ENCODE measurements around the gene PPIF. TPM values are rescaled to one million over a fixed set of nuclear protein-coding genes. Genes with fewer than 3 reads are reported as not detected.
A peak's percentile ranks its signal among the peaks of the same experiment; 100 is the strongest.

PPIF gene
- total and polyA plus RNA-seq, 2 of the 4 experiments (the other 2 are of a cell fraction) = 29.2 to 130 TPM

- TF ChIP-seq USF2 (IDR thresholded peaks at IDR 0.05; ENCODE audit: low read depth, low read length) (no peak), POLR2A (IDR thresholded peaks at IDR 0.05; ENCODE audit: low read depth, low read length) (no peak)
Observed at GRCh38 chr10:79376751-79377556, 29.7 kb downstream of the PPIF start (continued).

GRCh38 chr10:79377557-79378382, 30.5 kb downstream of the PPIF start:
- peak overlapping the region; percentile 87; the same call in 1 of the 2 replicates for H2AK5ac ChIP-seq (ENCODE audit: low read depth, low read length)
- no peak overlapping the region for H4K91ac ChIP-seq (ENCODE audit: insufficient read depth, low read depth, low read length)
- DNase-seq = no peak
- no peak overlapping the region for H4K8ac ChIP-seq (ENCODE audit: low read depth in 2 of 2, low read length in 2 of 2)
- no peak overlapping the region for H4K5ac ChIP-seq (ENCODE audit: low read depth, low read length)
- peaks cover 5% of the 10 kb centered on the region; the same call in 1 of the 2 replicates for H3K36me3 ChIP-seq (ENCODE audit: control insufficient read depth, insufficient read depth, low read length)
- H2BK120ac ChIP-seq (ENCODE audit: low read depth, low read length) = no peak overlapping the region
- no peak overlapping the region for H3K14ac ChIP-seq (replicated peaks; ENCODE audit: low read depth, low read length)
- peaks cover 2 to 17% of the 10 kb centered on the region in 2 experiments; a peak in 1 of 4 replicates for H3K79me1 ChIP-seq (ENCODE audit: low read depth in 1 of 2, low read length in 2 of 2)
- no peak overlapping the region for H3K4me2 ChIP-seq (ENCODE audit: low read depth, low read length)
- H3K4ac ChIP-seq (ENCODE audit: low read depth, low read length) = no peak overlapping the region
- no peak overlapping the region for H2BK5ac ChIP-seq (ENCODE audit: low read depth, low read length, poor library complexity, severe bottlenecking)
- peaks cover 38% of the 10 kb centered on the region for H3K4me1 ChIP-seq (ENCODE audit: control insufficient read depth, insufficient read depth, low read length)
- CTCF ChIA-PET = no interaction called here
- H3K27me3 ChIP-seq (ENCODE audit: control insufficient read depth, insufficient read depth, low read length) = no peaks in the 10 kb centered on the region
- intact Hi-C loops (cut with micrococcal nuclease) = loop anchor here (10.0 kb wide), 1 partner anchor 157 kb away; no protein-coding TSS in a partner anchor
- H3K9me3 ChIP-seq (ENCODE audit: control insufficient read depth, insufficient read depth, low read length) = no peaks in the 10 kb centered on the region
- no TSS peak for BruUV-seq (replicated peaks)
- H3K9ac ChIP-seq (ENCODE audit: low read depth, low read length) = no peak overlapping the region
- H3K56ac ChIP-seq (ENCODE audit: extremely low read depth, insufficient read depth, low read length) = no peak overlapping the region
- H2AFZ ChIP-seq (replicated peaks; ENCODE audit: low read length, poor library complexity) = no peak overlapping the region
- no peak overlapping the region for H3K23ac ChIP-seq (ENCODE audit: low read depth, low read length)
- POLR2A ChIA-PET (ENCODE audit: unreplicated experiment) = no interaction called here
- no peak overlapping the region for H2BK15ac ChIP-seq (ENCODE audit: low read depth, low read length)
- peaks cover 32% of the 10 kb centered on the region for H3K9me1 ChIP-seq (ENCODE audit: insufficient read depth, low read length)
- in situ Hi-C loops (cut with MboI; ENCODE audit: low sequenced_read_pairs) = loop anchor here (10.0 to 25.0 kb wide), 3 partner anchors 110 to 547 kb away; no protein-coding TSS in a partner anchor
- no peak overlapping the region for H2BK20ac ChIP-seq (ENCODE audit: low read depth, low read length)
- no peak overlapping the region for H3K4me3 ChIP-seq (ENCODE audit: insufficient read depth, low read depth, low read length)
- ATAC-seq (ENCODE audit: low read depth) = no peak
- dilution Hi-C loops (cut with HindIII; ENCODE audit: low sequenced_read_pairs, unreplicated experiment) = no loop called here
- H3K27ac ChIP-seq (ENCODE audit: insufficient read depth, low read length) = no peak overlapping the region
- 92 to 100% methylated on average over 6 to 33 of the region's 36 CpGs for WGBS, 2 experiments (ENCODE audit: extremely low coverage in 2 of 2, insufficient read length in 1 of 2)
- H3K18ac ChIP-seq (ENCODE audit: low read depth, low read length) = no peak overlapping the region
- no peak overlapping the region for H2AK9ac ChIP-seq (replicated peaks; ENCODE audit: low read depth, low read length, poor library complexity)
- no peaks in the 10 kb centered on the region for H4K20me1 ChIP-seq (ENCODE audit: insufficient read depth, low read length)
- TF ChIP-seq CEBPB (IDR thresholded peaks at IDR 0.05; ENCODE audit: low read depth, low read length) (no peak), FOS (IDR thresholded peaks at IDR 0.05; ENCODE audit: low read depth, low read length) (no peak), POLR2A (IDR thresholded peaks at IDR 0.05; ENCODE audit: low read depth, low read length) (no peak), SMC3 (IDR thresholded peaks at IDR 0.05; ENCODE audit: low read depth, low read length) (no peak), USF2 (IDR thresholded peaks at IDR 0.05; ENCODE audit: low read depth, low read length) (no peak), RCOR1 (IDR thresholded peaks at IDR 0.05; ENCODE audit: insufficient replicate concordance, low read length) (no peak), RFX5 (IDR thresholded peaks at IDR 0.05; ENCODE audit: low read depth, low read length) (no peak), CTCF (conservative IDR thresholded peaks at IDR 0.05; ENCODE audit: low read depth, low read length) (no peak), RAD21 (IDR thresholded peaks at IDR 0.05; ENCODE audit: low read length) (no peak), NFE2L2 (IDR thresholded peaks at IDR 0.05; ENCODE audit: low read depth, low read length) (no peak), BHLHE40 (IDR thresholded peaks at IDR 0.05; ENCODE audit: low read depth, low read length) (no peak)
